Astrocyte (in vitro differentiated cells and primary cell): ENCODE measurements around the gene RAD51B.

Source experiments
- EZH2 ChIP-seq: IDR thresholded peaks from 2 replicates; pipeline ENCODE4 v1.6.1; 2012; ENCODE audit warnings: mild to moderate bottlenecking, low read length, inconsistent platforms; ENCODE audit not compliant: insufficient read depth
- TF ChIP-seq, protein P1 (sequence below): IDR thresholded peaks from 2 replicates; pipeline ENCODE4 v1.5.1; 2011; ENCODE audit warnings: low read depth, mild to moderate bottlenecking, inconsistent platforms, low read length, moderate library complexity; ENCODE audit not compliant: insufficient read depth

DNA sequence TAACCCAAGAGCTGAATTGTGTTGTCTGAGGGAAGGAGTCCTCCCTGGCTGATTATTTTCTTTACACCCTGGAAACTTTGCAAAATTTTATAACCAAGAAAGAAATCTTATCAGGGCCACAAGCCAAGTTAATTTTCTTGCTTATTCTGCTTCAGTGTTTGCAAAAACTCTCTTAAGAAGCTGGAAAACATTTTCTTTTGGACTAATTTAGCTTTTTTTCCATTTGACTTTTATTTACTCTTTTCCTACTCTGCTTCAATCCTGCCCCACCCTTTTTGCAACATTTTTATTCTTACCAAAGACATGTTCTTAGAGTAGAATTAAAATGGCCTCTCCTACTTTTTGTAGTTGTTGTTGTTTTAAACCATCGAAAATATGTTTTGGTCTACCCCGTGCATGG is 594.5 kb downstream of the RAD51B start:
- no peak for TF ChIP-seq EZH2
- TF ChIP-seq, protein P1, sequence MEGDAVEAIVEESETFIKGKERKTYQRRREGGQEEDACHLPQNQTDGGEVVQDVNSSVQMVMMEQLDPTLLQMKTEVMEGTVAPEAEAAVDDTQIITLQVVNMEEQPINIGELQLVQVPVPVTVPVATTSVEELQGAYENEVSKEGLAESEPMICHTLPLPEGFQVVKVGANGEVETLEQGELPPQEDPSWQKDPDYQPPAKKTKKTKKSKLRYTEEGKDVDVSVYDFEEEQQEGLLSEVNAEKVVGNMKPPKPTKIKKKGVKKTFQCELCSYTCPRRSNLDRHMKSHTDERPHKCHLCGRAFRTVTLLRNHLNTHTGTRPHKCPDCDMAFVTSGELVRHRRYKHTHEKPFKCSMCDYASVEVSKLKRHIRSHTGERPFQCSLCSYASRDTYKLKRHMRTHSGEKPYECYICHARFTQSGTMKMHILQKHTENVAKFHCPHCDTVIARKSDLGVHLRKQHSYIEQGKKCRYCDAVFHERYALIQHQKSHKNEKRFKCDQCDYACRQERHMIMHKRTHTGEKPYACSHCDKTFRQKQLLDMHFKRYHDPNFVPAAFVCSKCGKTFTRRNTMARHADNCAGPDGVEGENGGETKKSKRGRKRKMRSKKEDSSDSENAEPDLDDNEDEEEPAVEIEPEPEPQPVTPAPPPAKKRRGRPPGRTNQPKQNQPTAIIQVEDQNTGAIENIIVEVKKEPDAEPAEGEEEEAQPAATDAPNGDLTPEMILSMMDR: no peak
